22Rv1 (cell line): ENCODE data around the gene TDP1.

Experiments used
- ZFX ChIP-seq: fragments of 450-650 bp; IDR thresholded peaks from 2 replicates; pipeline ENCODE4 v1.6.1; 2017; ENCODE audit warnings: antibody characterized with exemption, borderline replicate concordance
- TF ChIP-seq, protein P1 (sequence below): fragments of 450-650 bp; IDR thresholded peaks from 2 replicates; pipeline ENCODE4 v1.5.1; 2017; ENCODE audit warnings: mild to moderate bottlenecking

DNA sequence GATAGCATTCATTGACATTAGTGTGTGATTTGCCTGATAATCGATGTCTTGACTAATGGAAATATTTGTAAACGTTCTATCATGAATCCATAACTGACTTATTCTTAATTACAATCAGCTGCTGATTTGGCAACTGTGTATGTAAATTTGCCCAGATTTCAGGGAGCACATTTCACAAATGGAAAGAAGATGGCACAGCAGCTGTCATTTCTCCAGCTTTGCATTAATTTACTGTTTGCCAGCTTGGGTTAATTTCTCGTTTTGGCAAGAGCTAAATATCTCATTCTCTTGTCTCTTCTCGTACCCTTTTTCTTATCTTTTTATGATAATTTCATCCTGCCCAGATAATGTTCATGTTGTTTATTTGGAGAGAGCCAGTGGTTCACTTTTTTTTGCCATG lies 22.9 kb downstream of the TDP1 start:
- TF ChIP-seq, protein P1, sequence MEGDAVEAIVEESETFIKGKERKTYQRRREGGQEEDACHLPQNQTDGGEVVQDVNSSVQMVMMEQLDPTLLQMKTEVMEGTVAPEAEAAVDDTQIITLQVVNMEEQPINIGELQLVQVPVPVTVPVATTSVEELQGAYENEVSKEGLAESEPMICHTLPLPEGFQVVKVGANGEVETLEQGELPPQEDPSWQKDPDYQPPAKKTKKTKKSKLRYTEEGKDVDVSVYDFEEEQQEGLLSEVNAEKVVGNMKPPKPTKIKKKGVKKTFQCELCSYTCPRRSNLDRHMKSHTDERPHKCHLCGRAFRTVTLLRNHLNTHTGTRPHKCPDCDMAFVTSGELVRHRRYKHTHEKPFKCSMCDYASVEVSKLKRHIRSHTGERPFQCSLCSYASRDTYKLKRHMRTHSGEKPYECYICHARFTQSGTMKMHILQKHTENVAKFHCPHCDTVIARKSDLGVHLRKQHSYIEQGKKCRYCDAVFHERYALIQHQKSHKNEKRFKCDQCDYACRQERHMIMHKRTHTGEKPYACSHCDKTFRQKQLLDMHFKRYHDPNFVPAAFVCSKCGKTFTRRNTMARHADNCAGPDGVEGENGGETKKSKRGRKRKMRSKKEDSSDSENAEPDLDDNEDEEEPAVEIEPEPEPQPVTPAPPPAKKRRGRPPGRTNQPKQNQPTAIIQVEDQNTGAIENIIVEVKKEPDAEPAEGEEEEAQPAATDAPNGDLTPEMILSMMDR, result no peak
- TF ChIP-seq ZFX, result no peak
